Loucy (cell line): ENCODE results near the gene OTOS.

ENCODE experiments used
- CTCF ChIP-seq: fragments of 200-600 bp; sonication (generic); conservative IDR thresholded peaks from 2 replicates; pipeline ENCODE4 v1.5.1; 2014; ENCODE audit warnings: mild to moderate bottlenecking, antibody characterized with exemption, low read length
- EZH2phosphoT487 ChIP-seq: fragments of 200-600 bp; IDR thresholded peaks from 2 replicates; pipeline ENCODE4 v1.6.1; 2018; ENCODE audit warnings: antibody characterized with exemption, mild to moderate bottlenecking, moderate library complexity, borderline replicate concordance

GRCh38 chr2:240159251-240159839 lies 18.9 kb upstream of the OTOS start:
- no peak for TF ChIP-seq CTCF
- TF ChIP-seq EZH2phosphoT487 = no peak
